KOPT-K1 (cell line): Measurements from ENCODE around the gene DNTTIP2.
"Not testable (repeated sequence)": the region's sequence is repeated elsewhere in the genome, so short reads cannot be mapped to it uniquely, and the experiment has no call there.

ENCODE experiments used
- H3K27ac ChIP-seq: fragments of 200-600 bp; sonication (generic); 2 replicates; pipeline ENCODE4 v1.5.1; 2016; ENCODE audit warnings: antibody characterized with exemption, mild to moderate bottlenecking, low read depth, low read length; ENCODE audit not compliant: poor library complexity, severe bottlenecking
- H3K36me3 ChIP-seq: fragments of 200-600 bp; sonication (generic); 2 replicates; pipeline ENCODE4 v1.5.1; 2017; ENCODE audit warnings: antibody characterized with exemption, mild to moderate bottlenecking, low read length, moderate library complexity; ENCODE audit not compliant: insufficient read depth
- H3K9me3 ChIP-seq: fragments of 200-600 bp; sonication (generic); 2 replicates; pipeline ENCODE4 v1.5.1; 2017; ENCODE audit warnings: antibody characterized with exemption, low read length, mild to moderate bottlenecking; ENCODE audit not compliant: insufficient read depth, poor library complexity, severe bottlenecking

The DNTTIP2 gene

GRCh38 chr1:93878889-93879586, at the start of gene DNTTIP2:
TSS of gene DNTTIP2 (minus strand) at chr1:93879206. CDS start at chr1:93879148, 58 bp downstream.
- H3K36me3 ChIP-seq: peaks cover 44% of the 10 kb centered on the region

GRCh38 chr1:93925206-93925605, 46.2 kb upstream of the DNTTIP2 start:
- Histone ChIP-seq H3K27ac (no peak overlapping the region), H3K36me3 (no peaks in the 10 kb centered on the region), H3K9me3 (peaks cover 10% of the 10 kb centered on the region)

More at GRCh38 chr1:93878889-93879586, at the start of gene DNTTIP2:
- Histone ChIP-seq H3K9me3 (no peaks in the 10 kb centered on the region), H3K27ac (peak within 1 kb of the TSS; percentile 80)

- Histone ChIP-seq H3K36me3 (no peaks in the 10 kb centered on the region), H3K9me3 (no peaks in the 10 kb centered on the region), H3K27ac (no peak overlapping the region)
Measured at GRCh38 chr1:93919780-93920179, 40.8 kb upstream of the DNTTIP2 start.

- H3K9me3 ChIP-seq: no peaks in the 10 kb centered on the region
- no peak overlapping the region for H3K27ac ChIP-seq
- H3K36me3 ChIP-seq: no peaks in the 10 kb centered on the region
Measured at GRCh38 chr1:93917302-93917701, 38.3 kb upstream of the DNTTIP2 start.

- H3K27ac ChIP-seq, H3K36me3 ChIP-seq, H3K9me3 ChIP-seq: not testable (repeated sequence)
Measured at GRCh38 chr1:93910880-93911279, 31.9 kb upstream of the DNTTIP2 start.

GRCh38 chr1:93910305-93910704, 31.3 kb upstream of the DNTTIP2 start:
- Histone ChIP-seq H3K27ac (peak overlapping the region; percentile 73), H3K36me3 (no peaks in the 10 kb centered on the region), H3K9me3 (peaks cover 6% of the 10 kb centered on the region)

- Histone ChIP-seq H3K9me3 (peaks cover 6% of the 10 kb centered on the region), H3K36me3 (no peaks in the 10 kb centered on the region), H3K27ac (peak within 1 kb of the TSS; percentile 73)
Measured at GRCh38 chr1:93909146-93910050, 30.4 kb upstream of the DNTTIP2 start, which contains the start of gene GCLM. TSS of gene GCLM (minus strand) at chr1:93909430. CDS start at chr1:93909163, 267 bp downstream.

- Histone ChIP-seq H3K36me3 (no peaks in the 10 kb centered on the region), H3K27ac (peak overlapping the region; percentile 73), H3K9me3 (peaks cover 6% of the 10 kb centered on the region)
Measured at GRCh38 chr1:93908394-93909145, 29.6 kb upstream of the DNTTIP2 start.

GRCh38 chr1:93907718-93908117, 28.7 kb upstream of the DNTTIP2 start:
- Histone ChIP-seq H3K27ac (no peak overlapping the region), H3K9me3 (peaks cover 6% of the 10 kb centered on the region), H3K36me3 (no peaks in the 10 kb centered on the region)

- Histone ChIP-seq H3K36me3 (no peaks in the 10 kb centered on the region; the same call in 1 of the 2 replicates), H3K9me3 (peaks cover 6% of the 10 kb centered on the region), H3K27ac (no peak overlapping the region)
Measured at GRCh38 chr1:93906480-93906879, 27.5 kb upstream of the DNTTIP2 start.

GRCh38 chr1:93905734-93906133, 26.7 kb upstream of the DNTTIP2 start:
- Histone ChIP-seq H3K27ac (no peak overlapping the region), H3K9me3 (peaks cover under 1% of the 10 kb centered on the region), H3K36me3 (peaks cover 6% of the 10 kb centered on the region)

- Histone ChIP-seq H3K27ac (peak overlapping the region; percentile 9), H3K36me3 (peaks cover 12% of the 10 kb centered on the region), H3K9me3 (no peaks in the 10 kb centered on the region)
Measured at GRCh38 chr1:93905051-93905450, 26.0 kb upstream of the DNTTIP2 start.

GRCh38 chr1:93904228-93904627, 25.2 kb upstream of the DNTTIP2 start:
- Histone ChIP-seq H3K36me3 (peaks cover 16% of the 10 kb centered on the region), H3K9me3 (no peaks in the 10 kb centered on the region), H3K27ac (no peak overlapping the region)

- Histone ChIP-seq H3K27ac (no peak overlapping the region), H3K9me3 (no peaks in the 10 kb centered on the region), H3K36me3 (peaks cover 44% of the 10 kb centered on the region)
Measured at GRCh38 chr1:93900723-93901504, 21.9 kb upstream of the DNTTIP2 start.
